ENCODE data around the gene MAOA.
"Not testable (repeated sequence)": the region's sequence is repeated elsewhere in the genome, so short reads cannot be mapped to it uniquely, and the experiment has no call there.

Gene MAOA

DNA sequence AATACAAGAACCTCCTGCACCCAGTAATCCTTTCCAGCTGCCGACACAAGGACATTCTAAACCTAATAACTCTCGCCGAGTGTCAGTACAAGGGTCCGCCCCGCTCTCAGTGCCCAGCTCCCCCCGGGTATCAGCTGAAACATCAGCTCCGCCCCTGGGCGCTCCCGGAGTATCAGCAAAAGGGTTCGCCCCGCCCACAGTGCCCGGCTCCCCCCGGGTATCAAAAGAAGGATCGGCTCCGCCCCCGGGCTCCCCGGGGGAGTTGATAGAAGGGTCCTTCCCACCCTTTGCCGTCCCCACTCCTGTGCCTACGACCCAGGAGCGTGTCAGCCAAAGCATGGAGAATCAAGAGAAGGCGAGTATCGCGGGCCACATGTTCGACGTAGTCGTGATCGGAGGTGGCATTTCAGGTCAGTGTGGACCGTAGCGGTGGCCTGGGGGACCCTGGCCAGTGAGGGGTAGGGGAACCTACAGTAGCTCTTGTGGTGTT is at the start of gene MAOA:
TSS of gene MAOA (plus strand) at position 295 of the 490 bp plus-strand sequence. CDS start at position 338, 43 bp downstream.
- no peak for DNase-seq

DNA sequence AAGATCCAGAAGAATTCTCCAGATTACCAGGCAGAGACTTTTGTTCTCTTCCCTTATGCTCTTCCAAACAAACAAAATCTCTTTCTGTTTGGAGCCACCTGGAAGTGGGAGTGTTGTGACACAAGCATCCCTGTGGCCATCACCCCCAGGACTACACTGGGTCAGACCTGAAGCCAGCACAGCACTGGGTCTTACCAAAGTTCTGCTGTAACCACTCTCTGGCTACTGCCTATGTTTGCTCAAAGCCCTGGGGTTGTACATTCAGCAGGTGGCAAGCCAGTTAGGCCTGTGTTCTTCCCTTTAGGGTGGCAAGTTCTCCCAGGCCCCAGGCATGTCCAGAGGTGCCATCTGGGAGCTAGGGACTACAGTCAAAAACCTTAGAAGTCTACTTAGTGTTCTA is 43.7 kb upstream of the MAOA start:
- no peak for DNase-seq

DNA sequence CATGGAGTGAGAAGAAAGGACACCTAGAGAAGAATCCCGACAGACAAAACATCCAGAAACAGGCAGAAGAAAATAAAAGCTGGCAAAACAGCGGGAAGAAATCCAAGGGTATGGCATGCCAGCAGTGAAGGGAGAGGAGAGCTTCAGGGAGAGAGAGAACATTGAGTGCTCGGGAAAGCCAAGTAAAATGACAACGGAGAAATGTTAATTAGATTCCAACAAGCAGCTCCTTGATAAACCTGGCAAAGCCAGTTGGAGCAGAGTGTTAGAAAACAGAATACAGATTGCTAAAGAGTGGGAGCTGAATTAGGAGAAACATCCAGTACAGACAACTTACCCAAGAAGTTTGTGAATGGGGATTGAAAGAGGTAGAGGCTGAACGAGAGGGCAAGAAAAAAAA is 40.4 kb upstream of the MAOA start:
- DNase-seq, result no peak

DNA sequence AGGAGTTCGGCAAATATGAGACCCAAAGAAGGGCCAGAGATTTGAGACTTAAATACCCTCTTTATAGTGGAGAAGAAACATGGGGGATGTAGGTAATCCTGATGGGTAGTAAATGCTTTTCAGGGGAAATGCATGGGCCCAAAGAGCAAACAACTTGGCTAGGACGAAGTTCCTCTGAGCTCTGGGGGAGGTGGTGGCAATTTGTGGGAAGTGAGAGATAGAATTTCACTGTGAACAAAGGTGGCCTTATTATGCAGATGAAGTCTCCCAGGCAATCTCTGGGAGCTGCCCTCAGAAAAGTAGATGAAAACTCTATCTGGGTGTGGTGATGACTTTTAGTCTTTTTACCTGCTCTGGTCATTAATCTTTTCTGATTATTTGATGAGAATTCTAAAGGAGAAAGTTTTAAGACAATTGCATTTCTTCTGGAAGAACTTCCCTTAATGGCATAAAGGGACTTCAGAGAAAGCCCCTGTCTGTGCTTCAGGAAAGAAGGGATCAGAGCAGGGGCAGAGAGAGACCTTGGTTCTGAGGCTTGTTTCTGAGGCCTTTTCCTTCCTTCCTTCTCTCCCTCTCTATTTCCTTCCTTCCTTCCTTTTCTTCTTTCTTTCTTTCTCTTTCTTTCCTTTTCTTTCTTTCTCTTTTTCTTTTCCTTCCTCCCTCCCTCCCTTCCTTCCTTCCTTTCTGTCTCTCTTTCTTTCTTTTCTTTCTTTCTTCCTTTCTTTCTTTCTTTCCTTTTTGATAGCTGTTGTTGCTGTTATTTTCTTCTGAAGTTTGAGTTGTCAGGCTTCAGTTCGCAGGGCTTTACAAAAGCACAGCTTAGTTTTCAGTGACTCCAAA is 37.5 kb upstream of the MAOA start:
- DNase-seq, result no peak

DNA sequence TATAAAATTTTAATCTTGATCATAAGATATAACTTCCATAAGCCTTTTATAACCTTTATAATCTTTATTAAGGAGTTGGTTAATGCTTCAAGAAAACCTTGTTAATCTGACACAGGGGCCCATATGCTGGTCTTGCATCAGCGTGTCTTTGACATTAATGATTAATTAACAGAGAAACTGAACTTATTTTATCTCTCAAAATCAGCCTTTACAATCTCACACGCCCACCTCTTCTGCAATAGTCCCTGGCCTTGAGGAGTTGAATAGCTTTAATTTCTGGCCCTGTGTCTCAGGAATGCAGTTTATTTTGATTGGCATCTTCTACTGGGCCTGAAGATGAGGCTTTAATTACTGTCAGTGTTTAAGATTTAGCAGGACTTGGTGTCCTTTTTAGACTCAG is 36.2 kb upstream of the MAOA start:
- DNase-seq, result not testable (repeated sequence)

DNA sequence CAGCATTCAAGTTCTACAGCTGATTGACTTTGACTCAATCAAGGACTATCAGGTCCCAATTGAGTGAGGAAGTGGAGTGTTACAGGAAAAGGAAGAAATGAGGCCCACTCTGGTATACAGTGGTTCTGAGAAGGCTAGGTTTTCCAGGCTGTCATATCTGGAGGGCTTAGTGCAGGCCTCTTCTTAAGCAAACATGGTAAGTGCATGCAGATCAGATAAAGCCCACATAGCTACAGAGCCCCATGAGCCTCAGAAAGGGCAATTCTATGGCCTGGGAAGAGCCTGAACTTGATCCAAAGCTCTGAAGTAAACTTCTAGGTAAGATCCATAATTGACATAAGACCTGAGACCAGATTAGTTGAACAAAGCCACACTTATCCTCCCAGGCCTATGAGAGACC is 29.0 kb upstream of the MAOA start:
- no peak for DNase-seq

DNA sequence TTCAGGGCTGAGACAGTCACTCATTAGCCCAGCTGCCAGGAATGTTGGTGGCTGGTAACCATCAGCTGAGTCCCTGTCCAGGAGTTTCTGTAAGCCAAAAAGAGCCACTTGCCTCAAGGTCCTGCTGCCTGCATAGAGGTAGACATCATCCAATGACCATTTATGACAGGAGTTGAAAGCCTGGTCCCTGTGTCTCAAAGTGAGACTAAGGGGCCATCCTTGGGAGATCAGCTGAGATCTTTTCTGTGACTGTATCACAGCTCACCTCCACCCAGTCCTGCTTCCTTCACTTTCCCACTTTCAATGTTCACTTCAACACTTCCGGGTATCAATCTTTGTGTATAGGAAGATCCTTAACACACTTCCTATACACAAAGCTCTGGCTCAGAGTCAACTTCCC is 28.4 kb upstream of the MAOA start:
- DNase-seq, result no peak

DNA sequence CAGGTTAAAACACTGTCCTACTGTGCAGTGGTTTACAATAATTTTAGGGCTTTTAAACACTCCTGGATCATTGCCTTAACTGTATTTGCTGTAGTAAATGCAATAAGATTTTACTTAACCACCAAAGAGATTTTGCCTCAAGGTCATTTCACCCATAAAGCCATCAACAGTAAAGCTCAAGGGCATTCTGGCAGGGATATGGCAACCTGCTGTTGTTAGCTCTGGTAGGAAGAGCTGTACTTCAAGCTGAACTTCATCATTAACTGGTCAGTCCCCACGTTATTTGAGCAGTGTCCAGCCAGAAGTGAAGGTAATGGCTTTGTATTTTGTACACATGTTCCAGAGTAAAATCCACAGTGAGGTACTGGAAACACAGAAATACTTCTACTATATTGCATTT is 26.9 kb upstream of the MAOA start:
- no peak for DNase-seq

DNA sequence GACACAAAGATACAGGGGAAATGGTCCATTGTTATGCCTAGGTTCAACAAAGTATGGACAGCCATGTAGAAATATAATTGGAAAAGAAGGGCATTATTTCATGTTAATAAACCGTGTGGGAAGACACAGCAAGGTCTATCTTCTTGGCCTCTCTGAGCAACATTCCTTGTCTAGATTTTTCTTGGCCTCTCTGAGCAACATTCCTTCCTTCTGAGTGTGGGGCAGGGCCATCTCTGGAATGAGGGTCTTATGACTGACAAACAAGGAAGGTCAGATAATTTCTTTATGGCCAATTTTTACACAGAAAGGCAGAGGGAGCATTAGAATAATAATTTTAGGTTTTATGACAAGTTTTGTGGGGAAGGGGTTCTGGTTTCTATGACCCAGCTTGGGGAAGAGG is 24.3 kb upstream of the MAOA start:
- DNase-seq, result no peak

DNA sequence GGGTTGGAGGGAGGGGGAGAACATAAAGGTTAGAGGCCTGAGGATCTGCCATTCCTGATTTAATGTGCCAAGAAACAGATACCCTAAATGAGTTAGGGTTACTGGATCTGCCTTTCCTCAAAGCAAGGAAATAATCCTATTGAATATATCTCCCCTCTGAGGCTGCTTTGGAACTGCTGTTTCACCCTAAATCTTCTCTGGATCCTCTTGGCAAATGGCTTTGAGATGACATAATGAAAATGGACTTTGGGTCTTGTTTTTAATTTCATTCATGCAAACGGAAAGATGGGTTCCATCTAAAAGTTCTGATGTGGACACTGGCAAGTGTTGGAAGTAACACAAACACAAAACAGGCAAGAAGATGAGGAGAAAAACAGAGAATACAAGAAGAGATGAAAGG is 23.0 kb upstream of the MAOA start:
- no peak for DNase-seq

DNA sequence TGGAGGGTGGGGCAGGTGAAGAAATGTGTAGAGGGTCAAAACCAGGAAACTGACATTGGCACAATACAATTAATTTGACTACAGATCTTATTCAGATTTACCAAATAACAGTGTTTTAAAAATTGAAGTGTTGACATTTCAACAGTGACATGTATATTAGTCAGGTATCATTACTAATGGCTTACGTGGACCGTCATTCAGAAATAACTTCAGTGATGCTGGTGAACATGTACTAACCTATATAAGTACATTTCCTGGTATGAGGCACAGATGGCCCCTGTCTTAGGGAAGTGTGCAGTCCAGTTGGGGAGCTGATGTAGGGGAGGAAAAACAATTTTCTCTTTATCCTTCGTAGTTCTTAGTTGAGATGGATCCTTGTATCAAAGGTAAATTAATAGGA is 22.3 kb upstream of the MAOA start:
- DNase-seq, result no peak

DNA sequence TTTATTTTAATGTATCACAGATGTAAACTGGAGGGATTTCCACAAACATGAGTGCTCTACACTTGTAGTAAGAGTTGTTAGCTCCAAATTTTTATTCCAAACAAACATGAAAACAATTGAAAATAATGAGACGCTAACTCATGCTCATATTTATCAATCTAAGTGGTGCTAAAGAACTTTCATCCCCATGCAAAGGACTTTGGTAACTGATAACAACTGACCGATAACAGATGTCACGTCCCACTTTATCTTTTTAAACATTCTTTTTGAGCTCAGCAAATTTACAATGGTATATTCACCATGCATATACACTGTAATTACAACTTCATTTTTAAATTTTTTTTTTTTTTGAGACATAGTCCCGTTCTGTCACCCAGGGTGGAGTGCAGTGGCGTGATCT is 15.6 kb upstream of the MAOA start:
- DNase-seq, result no peak

DNA sequence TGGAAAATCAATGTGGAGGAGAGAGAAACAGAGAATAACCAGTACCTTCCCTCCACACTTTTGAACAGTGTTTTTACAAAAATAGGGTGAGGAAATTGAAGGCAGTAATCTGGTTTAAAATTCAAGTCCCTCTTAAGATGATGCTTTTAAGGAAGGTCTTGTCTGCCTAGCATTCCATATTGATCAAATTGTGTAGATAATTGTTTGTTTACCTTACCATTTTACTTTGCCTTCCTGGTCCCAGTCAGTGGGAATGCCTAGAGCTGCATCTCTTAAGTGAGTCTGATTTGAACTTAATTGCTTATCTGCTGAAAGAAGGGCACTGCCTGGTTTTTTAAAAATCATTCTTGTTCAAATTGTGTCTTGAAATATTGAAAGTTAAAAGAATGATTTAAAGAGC is 14.4 kb upstream of the MAOA start:
- DNase-seq, result no peak

DNA sequence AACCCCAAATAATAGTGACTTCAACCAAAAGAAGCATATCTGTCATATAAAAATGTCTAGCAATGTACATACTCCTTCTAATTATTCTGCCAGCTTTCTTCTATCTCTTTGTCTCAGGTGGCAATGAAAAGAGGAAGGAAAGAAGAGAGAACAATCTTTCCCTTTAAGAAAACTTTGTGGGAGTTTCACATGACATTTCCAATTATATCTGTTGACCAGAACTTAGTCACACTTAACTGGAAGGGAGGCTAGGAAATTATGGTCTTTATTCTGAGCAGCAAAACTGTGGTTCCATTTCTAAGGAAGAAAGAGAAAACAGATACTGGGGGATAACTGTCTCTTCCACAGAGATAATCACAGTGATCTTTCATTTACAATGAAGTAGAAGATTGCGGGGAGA is 12.9 kb upstream of the MAOA start:
- no peak for DNase-seq

DNA sequence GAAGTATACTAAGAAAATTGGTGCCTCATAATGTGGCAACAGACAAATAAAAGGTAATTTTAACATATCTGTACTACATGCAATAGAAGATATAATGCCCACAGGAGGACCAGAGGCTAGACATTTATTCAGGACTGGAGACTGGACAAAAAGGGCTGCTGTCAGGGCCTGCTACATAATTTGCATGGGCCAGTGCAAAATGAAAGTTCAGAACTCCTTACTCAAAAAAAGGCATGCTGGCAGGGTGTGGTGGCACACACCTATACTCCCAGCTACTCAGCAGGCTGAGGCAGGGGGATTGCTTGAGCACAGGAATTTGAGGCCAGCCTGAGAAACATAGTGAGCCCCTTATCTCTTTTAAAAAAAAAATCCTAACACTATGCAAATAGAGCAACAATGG is 12.4 kb upstream of the MAOA start:
- no peak for DNase-seq

DNA sequence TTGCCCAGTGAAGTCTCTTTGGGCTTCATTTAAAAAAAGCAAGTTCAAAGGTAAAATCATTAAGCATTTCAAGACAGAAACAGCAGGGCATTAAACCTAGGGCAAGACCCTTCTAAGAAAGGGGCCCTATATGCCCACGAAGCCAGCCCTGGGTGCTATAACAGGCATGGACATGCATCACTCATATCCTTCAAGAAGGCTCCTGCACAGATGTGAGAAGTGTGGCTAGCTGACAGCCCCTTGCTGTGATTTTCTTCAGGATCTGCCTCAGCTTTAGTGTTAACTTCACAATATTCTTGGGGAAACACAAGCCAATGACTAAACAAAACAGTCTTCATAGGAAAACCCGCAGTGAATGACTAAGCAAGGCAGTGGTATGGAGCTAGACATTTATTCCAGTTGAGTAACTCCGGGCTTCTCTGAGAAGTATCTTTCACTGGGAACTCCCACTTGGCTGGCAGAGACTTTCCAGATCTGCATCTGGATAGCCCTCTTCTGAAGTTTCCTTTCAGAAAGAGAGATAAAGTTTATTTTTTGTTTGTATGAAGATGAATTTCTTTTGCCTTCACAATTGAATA is 11.9 kb upstream of the MAOA start:
- DNase-seq, result no peak

DNA sequence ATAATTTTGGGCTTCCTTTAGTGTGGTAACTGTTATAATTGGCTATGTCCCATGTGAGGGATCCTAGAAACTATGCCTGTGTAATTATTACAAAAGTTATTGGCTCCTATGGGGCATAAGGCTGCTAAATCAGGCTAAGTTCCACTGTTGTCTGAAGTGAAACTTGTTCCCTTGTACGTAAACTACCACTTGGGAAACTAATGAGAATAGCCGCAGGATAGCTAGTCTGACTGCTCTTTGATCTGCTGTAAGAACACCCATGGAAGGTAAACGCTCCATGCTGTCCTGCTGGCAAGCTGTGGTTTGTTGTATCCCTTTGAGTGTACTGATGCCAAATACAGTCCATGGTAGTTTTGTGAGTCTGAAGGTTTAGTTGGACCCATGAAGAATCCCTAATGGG is 9.3 kb upstream of the MAOA start:
- DNase-seq, result no peak

DNA sequence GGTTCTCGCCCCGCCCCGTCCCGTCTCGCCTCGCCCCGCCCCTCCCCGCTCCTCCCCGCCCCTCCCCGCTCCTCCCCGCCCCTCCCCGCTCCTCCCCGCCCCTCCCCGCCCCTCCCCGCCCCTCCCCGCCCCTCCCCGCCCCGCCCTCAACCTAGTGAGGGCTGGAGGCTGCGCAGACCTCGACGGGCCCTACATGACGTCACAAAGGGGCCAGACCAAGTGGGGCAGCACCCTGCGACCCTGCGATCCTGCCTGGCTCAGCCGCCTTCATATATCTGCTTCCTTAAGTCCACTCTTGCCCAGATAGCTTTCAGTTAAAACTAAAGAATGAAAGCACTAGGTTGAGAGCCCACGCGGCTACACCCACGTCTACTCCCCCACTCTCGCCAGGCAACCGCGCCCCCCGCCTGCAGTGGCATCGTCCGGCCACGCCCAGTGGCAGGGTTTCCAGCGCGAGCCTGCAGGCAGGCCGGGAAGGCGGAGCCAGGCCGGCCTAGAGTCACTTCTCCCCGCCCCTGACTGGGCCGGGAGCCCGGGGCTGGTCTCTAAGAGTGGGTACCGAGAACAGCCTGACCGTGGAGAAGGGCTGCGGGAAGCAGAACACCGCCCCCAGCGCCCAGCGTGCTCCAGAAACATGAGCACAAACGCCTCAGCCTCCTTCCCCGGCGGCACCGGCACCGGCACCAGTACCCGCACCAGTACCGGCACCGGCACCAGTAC is 1.5 kb upstream of the MAOA start:
- no peak for DNase-seq

DNA sequence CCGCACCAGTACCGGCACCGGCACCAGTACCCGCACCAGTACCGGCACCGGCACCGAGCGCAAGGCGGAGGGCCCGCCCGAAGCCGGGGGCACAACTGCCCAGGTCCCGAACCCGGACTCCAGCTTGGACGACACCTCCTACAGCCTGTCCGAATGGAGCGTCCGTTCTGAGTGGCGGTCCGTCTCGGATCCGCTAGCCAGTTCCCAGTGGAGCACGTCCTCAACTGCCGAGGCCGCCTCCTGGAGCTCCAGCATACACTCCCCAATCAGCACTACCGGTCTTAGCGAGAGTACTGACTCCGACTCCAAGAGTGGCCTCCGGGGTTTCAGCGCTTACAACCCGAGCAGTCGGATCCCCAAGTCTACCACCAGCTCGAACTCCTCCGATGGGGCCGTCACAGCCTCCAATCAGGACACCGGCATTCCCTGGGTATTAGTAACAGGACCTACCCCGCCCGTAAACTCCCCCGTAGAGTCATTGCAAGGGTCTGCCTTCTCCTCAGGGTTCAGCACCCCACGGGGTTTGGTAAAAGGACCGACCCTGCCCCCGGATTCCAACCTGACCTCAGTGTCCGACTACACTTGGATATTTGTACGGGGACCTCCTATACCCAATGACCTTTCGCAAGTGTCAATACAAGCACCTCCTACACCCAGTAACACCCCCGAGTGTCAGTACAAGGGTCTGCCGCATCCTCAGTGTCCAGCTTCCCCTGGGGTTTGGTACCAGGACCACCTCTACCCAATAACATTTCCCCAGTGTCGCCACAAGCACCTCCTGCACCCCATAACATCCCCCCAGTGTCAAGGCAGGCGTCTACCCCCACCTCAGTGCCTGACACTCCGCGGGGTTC is 721 bp upstream of the MAOA start:
- DNase-seq, result no peak

DNA sequence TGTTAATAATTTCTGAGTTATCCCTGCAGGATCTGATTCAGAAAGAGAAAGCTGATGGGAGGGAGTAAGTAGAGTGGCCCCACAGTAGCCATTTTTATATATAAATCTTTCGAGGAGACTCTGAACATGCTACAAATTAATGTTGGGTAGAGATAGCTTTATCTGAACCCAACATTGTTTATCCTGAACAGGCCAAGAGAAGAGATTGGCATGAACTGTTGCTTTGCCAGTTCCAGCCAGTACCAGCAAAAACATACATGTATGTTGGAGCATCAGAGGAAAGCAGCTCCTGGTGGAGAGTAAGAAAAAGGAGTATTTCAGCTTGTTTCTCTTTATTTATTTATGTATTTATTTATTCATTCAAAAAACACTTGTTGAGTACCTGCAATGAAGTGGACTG is 1.6 kb downstream of the MAOA start:
- DNase-seq, result no peak

DNA sequence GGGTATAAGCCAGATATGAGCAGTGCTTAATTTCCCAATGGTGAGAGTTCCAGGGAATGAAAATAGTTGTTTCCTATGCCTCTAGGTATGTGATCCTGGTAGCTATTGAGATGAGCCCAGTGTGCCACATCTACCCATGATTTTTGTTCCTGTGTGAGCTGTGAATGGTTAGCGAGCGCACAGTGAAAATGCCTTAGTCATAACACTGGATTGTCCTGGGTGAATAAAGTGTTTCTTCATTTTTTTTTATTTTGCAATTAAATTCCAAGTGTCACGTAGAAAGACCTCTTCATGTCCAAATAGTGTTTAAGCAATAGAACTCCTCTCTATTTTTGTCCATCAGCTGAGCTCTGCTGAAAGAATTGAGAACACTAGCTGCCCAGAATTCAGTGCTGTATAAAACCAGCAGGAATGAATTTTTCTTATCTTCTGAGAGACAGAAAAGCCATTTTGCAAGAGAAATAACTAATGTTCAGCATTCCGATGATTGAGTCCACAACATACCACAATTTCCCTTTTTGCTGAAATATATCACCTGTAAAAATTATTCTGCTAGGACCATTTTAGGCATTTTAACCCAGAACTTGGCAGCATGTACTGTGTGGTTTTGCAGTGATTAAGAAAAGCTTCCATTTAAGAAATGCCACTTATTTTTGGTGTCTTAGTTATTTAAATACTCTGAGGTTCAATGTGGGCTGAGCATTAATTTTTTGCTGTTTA is 5.6 kb downstream of the MAOA start:
- no peak for DNase-seq

DNA sequence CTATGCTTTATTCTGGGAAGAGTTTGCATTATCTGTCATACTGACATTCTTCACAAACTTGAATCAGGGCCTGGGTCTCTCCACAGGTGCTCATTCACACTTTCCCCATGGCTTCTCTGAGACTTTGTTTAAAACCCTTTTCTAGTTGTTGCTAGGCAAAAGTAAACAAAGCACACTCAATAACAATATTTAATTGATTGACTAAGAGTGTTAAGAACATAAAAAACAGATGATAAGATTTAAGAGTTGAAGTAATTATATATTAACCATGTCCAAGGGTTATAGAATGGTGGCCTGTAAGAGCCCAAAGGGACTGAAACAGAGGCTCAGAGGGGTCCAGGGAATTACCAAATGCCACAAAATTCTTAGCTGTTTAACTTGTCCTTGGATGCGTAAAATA is 7.1 kb downstream of the MAOA start:
- no peak for DNase-seq

Measured in NCI-H187 treated with DMSO at 0.1 percent for 48 hours (cell line).